Left ventricle myocardium superior (tissue), 1 donor: ENCODE data around the gene XPC. TPM values are rescaled to one million over a fixed set of nuclear protein-coding genes. Genes with fewer than 3 reads are reported as not detected.
A peak's percentile ranks its signal among the peaks of the same experiment; 100 is the strongest.

Experiments used
- ATAC-seq: fragments of 200-7000 bp; cut with Tn5 transposase; one replicate; pipeline ENCODE4 v1.9.1; 2020; ENCODE audit warnings: mild to moderate bottlenecking, moderate library complexity
- DNase-seq: peaks from one replicate; pipeline ENCODE4 v3.0.0-alpha.2; 2020
- intact Hi-C: fragments of 100-400 bp; cut with micrococcal nuclease; formaldehyde crosslinking; loops from one replicate; pipeline ENCODE4 v1.11.0; 2022
- total RNA-seq: library from RNA; stranded (reverse); fragmentation: NEBNext Ultra II Directional; extraction: Animal tissue kit (Norgen Biotek cat#: 25700); gene quantifications from one replicate; pipeline ENCODE4 v1.2.1, GENCODE V29; 2021
- donor health status: DM: no; HTN: yes; CAD: no; lungs with severe emphysema.

The XPC gene
- total RNA-seq, 1 donor from 2014 or later: 7.9 TPM

GRCh38 chr3:14152963-14153355 lies 25.4 kb downstream of the XPC start:
- DNase-seq: no peak
- no peak for ATAC-seq
- intact Hi-C loops: no loop called here

DNA sequence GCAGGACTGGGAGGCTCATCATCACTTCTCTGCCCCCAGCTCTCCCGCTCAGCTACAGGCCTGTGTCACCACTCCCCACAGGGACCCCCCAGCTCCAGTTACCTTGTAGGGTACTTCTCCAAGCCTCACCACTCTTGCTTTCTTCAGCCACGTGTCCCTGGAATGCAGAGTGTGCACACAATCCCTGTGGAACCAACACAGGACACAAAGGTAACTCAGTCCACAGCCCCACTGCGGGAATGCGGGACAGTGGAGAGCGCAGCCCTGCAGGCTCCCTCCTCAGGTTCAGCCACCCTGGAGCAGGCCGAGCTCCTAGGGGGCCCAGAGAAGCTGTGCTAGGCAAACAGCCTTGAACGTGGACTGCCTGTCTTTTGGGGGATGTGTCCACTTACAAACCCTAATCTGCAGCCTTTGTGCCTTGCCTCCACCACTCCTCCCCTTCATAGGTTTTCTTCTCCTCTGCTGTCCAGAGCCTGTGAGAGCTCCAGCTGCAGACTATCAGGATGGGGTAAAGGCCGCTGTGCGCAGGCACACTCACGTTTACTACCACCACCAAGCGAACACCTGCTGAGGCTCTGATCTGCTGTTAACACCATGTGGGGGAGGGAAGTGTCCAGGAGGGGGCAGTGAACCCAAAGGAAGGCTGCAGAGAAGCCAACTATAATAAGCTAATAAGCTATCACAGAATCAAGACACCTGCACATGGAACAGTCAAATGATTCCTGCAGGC lies 26.0 kb downstream of the XPC start:
- intact Hi-C loops: no loop called here
- ATAC-seq (no peak), DNase-seq (no peak)

GRCh38 chr3:14151471-14152083 lies 26.8 kb downstream of the XPC start:
- intact Hi-C loops: no loop called here
- ATAC-seq (no peak), DNase-seq (no peak)

DNA sequence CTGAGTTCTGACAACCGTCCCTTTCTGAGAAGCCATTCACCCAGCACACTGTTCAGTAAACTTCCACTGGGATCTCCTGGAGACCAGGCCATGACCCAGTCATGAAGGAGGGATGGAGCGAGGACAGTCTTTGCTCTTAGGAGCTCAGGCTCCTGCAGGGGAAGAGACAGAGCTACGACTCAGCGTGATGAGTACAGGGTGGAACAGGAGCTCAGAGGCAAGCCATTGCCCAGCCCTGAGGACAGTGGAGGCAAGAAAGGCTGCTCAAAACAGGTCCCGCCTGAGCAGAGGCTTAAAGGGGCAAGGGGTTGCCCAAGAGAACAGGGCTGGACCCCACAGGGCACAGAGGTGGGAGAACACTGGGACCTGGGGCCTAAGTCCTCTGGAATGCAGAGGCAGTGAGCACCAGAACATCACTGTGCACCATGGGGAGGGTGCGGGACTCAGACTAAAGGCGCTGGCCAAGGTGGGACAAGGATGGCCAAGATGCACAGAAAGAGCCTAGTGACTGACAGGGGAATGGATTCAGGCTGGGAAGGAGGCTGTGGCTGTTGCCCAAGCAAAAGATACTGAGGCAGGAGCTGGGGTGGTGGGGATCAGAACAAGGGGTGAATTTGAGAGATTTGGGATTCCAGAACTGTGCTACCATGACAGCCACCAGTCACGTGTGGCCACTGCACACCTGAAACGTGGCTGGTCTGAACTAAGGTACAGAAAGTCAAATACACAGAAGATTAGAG lies 27.7 kb downstream of the XPC start:
- DNase-seq (no peak), ATAC-seq (no peak)
- intact Hi-C loops: no loop called here

- DNase-seq (no peak), ATAC-seq (no peak)
- intact Hi-C loops: no loop called here
Measured at GRCh38 chr3:14150078-14150477, 28.3 kb downstream of the XPC start.

DNA sequence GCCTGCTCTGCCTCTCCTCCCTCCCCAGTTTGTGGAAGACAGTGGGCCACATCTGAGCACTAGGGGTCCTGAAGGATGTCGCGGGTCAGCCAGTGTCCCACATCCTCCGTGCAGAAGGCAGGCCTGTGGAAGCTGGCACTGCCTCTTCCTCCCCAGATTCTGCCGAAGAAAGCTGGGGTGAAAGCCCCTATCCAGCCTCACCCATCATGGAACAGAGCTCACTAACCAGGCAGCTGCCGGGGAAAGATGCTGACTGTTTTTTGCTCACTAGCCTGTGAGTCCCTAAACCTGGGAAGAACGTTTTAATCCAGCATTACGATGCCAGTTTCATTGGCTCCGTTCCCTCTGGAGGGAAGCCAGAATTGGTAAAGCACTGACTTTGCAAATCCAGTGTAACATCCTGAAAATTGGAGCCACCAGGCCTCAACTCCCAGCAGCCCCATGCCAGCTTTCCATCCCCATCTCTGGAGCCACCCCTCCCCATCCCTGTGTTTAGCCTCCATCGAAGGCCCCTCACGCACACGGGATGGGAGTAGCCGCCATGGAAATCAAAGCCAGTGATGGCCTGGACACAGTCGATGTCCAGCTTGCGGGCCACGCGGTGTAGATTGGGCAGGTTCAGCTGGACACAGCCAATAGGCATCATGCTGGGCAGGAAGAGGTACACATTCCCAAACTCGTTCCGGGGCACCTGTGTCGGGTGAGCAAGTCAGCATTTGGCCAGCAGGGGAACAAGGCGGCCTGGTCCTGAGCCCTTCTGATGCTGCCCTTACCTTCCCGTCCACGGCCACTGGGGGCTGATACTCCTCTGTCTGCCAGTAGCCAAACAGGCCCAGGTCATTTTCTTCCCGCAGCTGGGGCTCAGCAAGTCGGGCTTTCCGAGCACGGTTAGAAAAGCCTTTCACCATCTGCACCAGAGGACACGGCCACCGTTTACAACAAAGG lies 30.1 kb downstream of the XPC start:
- no peak for DNase-seq
- intact Hi-C loops: no loop called here
- no peak for ATAC-seq

GRCh38 chr3:14147617-14148016 lies 30.8 kb downstream of the XPC start:
- ATAC-seq (no peak), DNase-seq (no peak)
- intact Hi-C loops: no loop called here

GRCh38 chr3:14147066-14147435 lies 31.4 kb downstream of the XPC start:
- intact Hi-C loops: no loop called here
- no peak for DNase-seq
- no peak for ATAC-seq

GRCh38 chr3:14146381-14147065 lies 31.9 kb downstream of the XPC start:
- DNase-seq (no peak), ATAC-seq (no peak)
- intact Hi-C loops: no loop called here

DNA sequence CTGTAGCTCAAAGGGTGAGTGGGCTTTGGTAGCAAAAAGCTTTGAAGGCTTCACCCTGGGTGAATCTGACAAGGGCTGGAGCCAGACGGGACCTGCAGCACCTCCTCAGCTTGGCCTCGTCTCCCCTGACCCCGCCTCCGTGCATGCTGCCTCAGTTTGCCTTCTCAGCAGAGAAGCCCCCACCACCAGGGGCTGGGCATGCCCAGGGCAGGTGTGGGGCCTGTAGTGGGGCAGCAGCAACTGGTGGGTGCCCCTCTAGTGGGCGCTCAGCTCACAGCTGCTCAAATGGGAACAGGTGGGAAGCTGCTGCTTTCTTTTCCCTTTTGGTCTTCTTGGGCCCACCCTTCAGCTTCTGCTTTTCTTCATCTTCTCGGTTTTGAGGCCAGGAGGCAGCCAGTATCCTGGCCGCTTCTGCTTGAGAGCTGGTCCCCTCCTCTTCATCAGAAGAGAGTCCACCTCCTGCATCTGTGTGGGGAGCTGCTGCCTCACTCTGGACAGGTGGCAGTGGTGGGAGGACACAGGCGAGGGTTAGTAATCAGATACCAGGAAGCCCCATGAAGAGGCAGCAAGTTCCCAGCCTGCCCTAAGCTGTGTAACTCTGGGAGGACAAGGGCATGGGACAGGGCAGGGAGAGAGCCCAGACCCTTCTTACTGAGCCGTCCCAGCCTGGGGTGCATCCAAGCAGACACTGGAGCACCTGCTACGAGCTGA lies 32.6 kb downstream of the XPC start:
- ATAC-seq (no peak), DNase-seq (no peak)
- intact Hi-C loops: no loop called here

DNA sequence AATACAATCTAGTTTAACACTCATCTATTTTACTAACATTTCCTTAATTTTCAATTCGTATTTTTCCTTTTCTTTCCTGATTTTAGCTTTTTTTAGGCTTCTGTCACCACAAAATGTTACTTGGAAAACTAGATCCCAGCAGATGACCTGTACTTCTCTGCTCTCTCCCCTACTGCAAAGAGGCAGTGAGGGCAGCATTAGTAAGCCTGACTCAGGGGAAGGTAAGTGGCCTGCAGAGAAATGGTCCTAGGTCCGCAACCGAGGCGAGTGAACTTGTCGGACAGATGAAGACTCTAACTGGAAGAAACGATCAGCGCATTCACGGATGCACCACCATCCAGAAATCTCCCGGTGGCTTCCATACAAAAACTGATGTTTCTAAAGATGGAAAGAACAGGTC lies 33.2 kb downstream of the XPC start:
- DNase-seq (no peak), ATAC-seq (no peak)
- intact Hi-C loops: no loop called here

- intact Hi-C loops: no loop called here
- DNase-seq (peak; percentile 56), ATAC-seq (peak; percentile 79)
Measured at GRCh38 chr3:14144423-14145075, 33.9 kb downstream of the XPC start.

GRCh38 chr3:14143271-14144225 lies 34.9 kb downstream of the XPC start:
- peak; percentile 62 for ATAC-seq
- intact Hi-C loops: no loop called here
- no peak for DNase-seq

DNA sequence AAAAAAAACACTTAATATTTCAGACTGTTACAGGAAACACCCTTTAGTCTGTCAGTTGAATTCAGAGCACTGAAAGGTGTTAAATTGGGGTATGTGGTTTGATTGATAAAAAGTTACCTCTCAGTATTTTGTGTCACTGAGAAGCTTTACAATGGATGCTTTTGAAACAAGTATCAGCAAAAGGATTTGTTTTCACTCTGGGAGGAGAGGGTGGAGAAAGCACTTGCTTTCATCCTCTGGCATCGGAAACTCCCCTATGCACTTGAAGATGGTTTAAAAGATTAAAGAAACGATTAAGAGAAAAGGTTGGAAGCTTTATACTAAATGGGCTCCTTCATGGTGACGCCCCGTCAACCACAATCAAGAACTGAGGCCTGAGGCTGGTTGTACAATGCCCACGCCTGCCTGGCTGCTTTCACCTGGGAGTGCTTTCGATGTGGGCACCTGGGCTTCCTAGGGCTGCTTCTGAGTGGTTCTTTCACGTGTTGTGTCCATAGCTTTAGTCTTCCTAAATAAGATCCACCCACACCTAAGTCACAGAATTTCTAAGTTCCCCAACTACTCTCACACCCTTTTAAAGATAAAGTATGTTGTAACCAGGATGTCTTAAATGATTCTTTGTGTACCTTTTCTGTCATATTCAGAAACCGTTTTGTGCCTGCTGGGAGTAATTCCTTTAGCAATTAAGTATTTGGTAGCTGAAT lies 35.7 kb downstream of the XPC start:
- DNase-seq: no peak
- intact Hi-C loops: no loop called here
- no peak for ATAC-seq

GRCh38 chr3:14141602-14142341 lies 36.6 kb downstream of the XPC start:
- intact Hi-C loops: no loop called here
- DNase-seq: peak; percentile 72
- peak; percentile 70 for ATAC-seq

DNA sequence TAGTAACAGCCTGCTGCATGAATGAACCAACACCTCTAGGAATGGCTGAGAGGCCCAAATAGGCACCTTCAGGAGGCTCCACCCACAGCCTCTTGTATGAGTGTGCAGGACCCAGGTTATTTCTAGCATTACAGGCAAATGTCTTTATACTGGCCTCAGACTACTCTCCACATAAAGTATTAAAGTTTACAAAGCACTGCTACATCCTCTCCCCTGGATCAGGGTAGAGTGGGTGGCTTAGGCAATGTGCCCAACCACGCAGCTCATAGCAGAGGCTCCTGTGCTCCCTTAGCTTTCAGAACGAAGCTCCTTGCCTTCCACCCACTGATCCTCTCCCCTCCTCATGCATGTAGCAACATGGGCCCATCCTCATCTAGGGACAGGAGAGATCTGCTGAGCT lies 37.3 kb downstream of the XPC start:
- intact Hi-C loops: no loop called here
- DNase-seq (no peak), ATAC-seq (no peak)
